WTC11 (cell line): ENCODE data around the gene ARHGAP6. TPM values are rescaled to one million over a fixed set of nuclear protein-coding genes. Genes with fewer than 3 reads are reported as not detected.

Experiments
- ATAC-seq: fragments of 200-7000 bp; cut with Tn5 transposase; 2 replicates; pipeline ENCODE4 v1.10.0; 2021; ENCODE audit warnings: mild to moderate bottlenecking, moderate library complexity
- CTCF ChIA-PET: fragments of 300-600 bp; sonication (Branson Sonifier 250); formaldehyde crosslinking; loops from one replicate; lab custom pipeline; 2021; ENCODE audit warnings: antibody characterized with exemption; lab: Charles Lee
- POLR2A ChIA-PET: fragments of 350-600 bp; sonication (Branson Sonifier 250); formaldehyde crosslinking; loops from one replicate; lab custom pipeline; 2021; ENCODE audit warnings: antibody characterized with exemption; lab: Charles Lee
- DNase-seq: peaks from one replicate; pipeline ENCODE4 v3.0.0; 2021; ENCODE audit warnings: low spot score
- H3K27ac Mint-ChIP-seq: 2 replicates; pipeline ENCODE4 v1.8.0; 2021; ENCODE audit warnings: mixed read lengths
- H3K27me3 Mint-ChIP-seq: 2 replicates; pipeline ENCODE4 v1.8.0; 2021; ENCODE audit warnings: low read depth, mild to moderate bottlenecking, moderate library complexity, mixed read lengths
- H3K36me3 Mint-ChIP-seq: 2 replicates; pipeline ENCODE4 v1.8.0; 2021; ENCODE audit warnings: mixed read lengths
- H3K4me1 Mint-ChIP-seq: 2 replicates; pipeline ENCODE4 v1.8.0; 2022; ENCODE audit warnings: mixed read lengths
- H3K4me3 Mint-ChIP-seq: 2 replicates; pipeline ENCODE4 v1.8.0; 2021; ENCODE audit warnings: mild to moderate bottlenecking, moderate library complexity, mixed read lengths
- H3K9me3 Mint-ChIP-seq: 2 replicates; pipeline ENCODE4 v1.8.0; 2021; ENCODE audit warnings: mixed read lengths
- GABPB1 ChIP-seq: sonication (generic); formaldehyde crosslinking; IDR thresholded peaks from 2 replicates; pipeline ENCODE4 v1.8.1; 2023; ENCODE audit warnings: mild to moderate bottlenecking, missing genetic modification reagents
- GRHL2 ChIP-seq: fragments of 250-450 bp; sonication (Bioruptor Pico); IDR thresholded peaks from 2 replicates; pipeline ENCODE4 v1.8.0; 2022; ENCODE audit warnings: mild to moderate bottlenecking, moderate library complexity; ENCODE audit not compliant: insufficient replicate concordance, severe bottlenecking
- JUN ChIP-seq: sonication (generic); formaldehyde crosslinking; IDR thresholded peaks from 2 replicates; pipeline ENCODE4 v1.8.0; 2023; ENCODE audit warnings: mild to moderate bottlenecking, missing genetic modification reagents
- KAT7 ChIP-seq: sonication (generic); formaldehyde crosslinking; IDR thresholded peaks from 2 replicates; pipeline ENCODE4 v1.8.1; 2023; ENCODE audit warnings: missing genetic modification reagents, mild to moderate bottlenecking, borderline replicate concordance
- MYBL2 ChIP-seq: sonication (generic); formaldehyde crosslinking; IDR thresholded peaks from 2 replicates; pipeline ENCODE4 v1.8.1; 2023; ENCODE audit warnings: mild to moderate bottlenecking, moderate library complexity, missing genetic modification reagents
- NR3C1 ChIP-seq: sonication (generic); formaldehyde crosslinking; conservative IDR thresholded peaks from 2 replicates; pipeline ENCODE4 v1.8.1; 2023; ENCODE audit warnings: low read depth, mild to moderate bottlenecking, missing genetic modification reagents
- RORB ChIP-seq: fragments of 250-450 bp; sonication (Bioruptor Pico); IDR thresholded peaks from 2 replicates; pipeline ENCODE4 v1.9.0; 2021; ENCODE audit warnings: mild to moderate bottlenecking
- SP1 ChIP-seq: sonication (generic); formaldehyde crosslinking; conservative IDR thresholded peaks from 2 replicates; pipeline ENCODE4 v1.8.1; 2022; ENCODE audit warnings: missing genetic modification reagents
- TEAD4 ChIP-seq: sonication (generic); formaldehyde crosslinking; IDR thresholded peaks from 2 replicates; pipeline ENCODE4 v1.8.0; 2022; ENCODE audit warnings: mild to moderate bottlenecking, missing genetic modification reagents
- ZBTB21 ChIP-seq: sonication (generic); formaldehyde crosslinking; IDR thresholded peaks from 2 replicates; pipeline ENCODE4 v1.8.1; 2023; ENCODE audit warnings: mild to moderate bottlenecking, missing genetic modification reagents, borderline replicate concordance
- ZNF138 ChIP-seq: sonication (generic); formaldehyde crosslinking; conservative IDR thresholded peaks from 2 replicates; pipeline ENCODE4 v1.8.1; 2022; ENCODE audit warnings: mild to moderate bottlenecking, moderate library complexity, missing genetic modification reagents
- ZNF232 ChIP-seq: sonication (generic); formaldehyde crosslinking; IDR thresholded peaks from 2 replicates; pipeline ENCODE4 v1.8.0; 2022; ENCODE audit warnings: mild to moderate bottlenecking, missing genetic modification reagents
- total RNA-seq: library from RNA; stranded (reverse); gene quantifications from 3 replicates; pipeline ENCODE4 v1.2.3, GENCODE V29; 2021
- TF ChIP-seq, protein P1 (sequence below): sonication (generic); formaldehyde crosslinking; conservative IDR thresholded peaks from 2 replicates; pipeline ENCODE4 v1.8.1; 2022; ENCODE audit warnings: mild to moderate bottlenecking, missing genetic modification reagents
- TF ChIP-seq, protein P2 (sequence below): sonication (generic); formaldehyde crosslinking; IDR thresholded peaks from 2 replicates; pipeline ENCODE4 v1.8.1; 2022; ENCODE audit warnings: mild to moderate bottlenecking, missing genetic modification reagents, moderate library complexity, borderline replicate concordance
- TF ChIP-seq, protein P3 (sequence below): sonication (generic); formaldehyde crosslinking; IDR thresholded peaks from 2 replicates; pipeline ENCODE4 v1.8.0; 2023; ENCODE audit warnings: missing genetic modification reagents
- TF ChIP-seq, protein P4 (sequence below): fragments of 250-450 bp; sonication (Bioruptor Pico); IDR thresholded peaks from 2 replicates; pipeline ENCODE4 v1.9.0; 2021; ENCODE audit warnings: moderate library complexity, mild to moderate bottlenecking, inconsistent platforms, borderline replicate concordance
- TF ChIP-seq, protein P5 (sequence below): sonication (generic); formaldehyde crosslinking; IDR thresholded peaks from 2 replicates; pipeline ENCODE4 v1.8.1; 2023; ENCODE audit warnings: mild to moderate bottlenecking, moderate library complexity, missing genetic modification reagents
- TF ChIP-seq, protein P6 (sequence below): sonication (generic); formaldehyde crosslinking; conservative IDR thresholded peaks from 2 replicates; pipeline ENCODE4 v1.8.1; 2023; ENCODE audit warnings: mild to moderate bottlenecking, low read depth, missing genetic modification reagents, moderate library complexity

ARHGAP6 gene
- total RNA-seq, 1 experiment from 2014 or later = 1.0 TPM

DNA sequence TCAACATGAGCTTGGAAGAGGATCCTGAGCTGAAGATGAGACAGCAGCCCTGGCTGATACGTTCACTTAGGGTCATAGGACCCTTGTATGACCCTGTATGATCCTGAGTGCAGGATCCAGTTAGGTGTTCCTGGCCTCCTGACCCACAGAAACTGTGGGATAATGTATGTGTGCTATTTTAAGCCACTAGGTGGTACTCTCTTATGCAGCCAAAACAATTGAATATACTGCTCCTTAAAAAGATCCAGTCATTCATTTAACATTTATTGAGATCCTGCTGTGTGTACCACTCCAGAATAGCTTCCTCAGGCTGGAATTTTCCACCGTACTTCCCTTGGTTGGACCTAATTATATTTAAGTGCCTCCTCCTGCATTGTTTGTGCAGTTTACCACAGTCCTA, 205.4 kb downstream of the ARHGAP6 start (continued):
- TF ChIP-seq, protein P1, sequence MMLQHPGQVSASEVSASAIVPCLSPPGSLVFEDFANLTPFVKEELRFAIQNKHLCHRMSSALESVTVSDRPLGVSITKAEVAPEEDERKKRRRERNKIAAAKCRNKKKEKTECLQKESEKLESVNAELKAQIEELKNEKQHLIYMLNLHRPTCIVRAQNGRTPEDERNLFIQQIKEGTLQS (CRISPR knock-in tag) = no peak
- TF ChIP-seq, protein P2, sequence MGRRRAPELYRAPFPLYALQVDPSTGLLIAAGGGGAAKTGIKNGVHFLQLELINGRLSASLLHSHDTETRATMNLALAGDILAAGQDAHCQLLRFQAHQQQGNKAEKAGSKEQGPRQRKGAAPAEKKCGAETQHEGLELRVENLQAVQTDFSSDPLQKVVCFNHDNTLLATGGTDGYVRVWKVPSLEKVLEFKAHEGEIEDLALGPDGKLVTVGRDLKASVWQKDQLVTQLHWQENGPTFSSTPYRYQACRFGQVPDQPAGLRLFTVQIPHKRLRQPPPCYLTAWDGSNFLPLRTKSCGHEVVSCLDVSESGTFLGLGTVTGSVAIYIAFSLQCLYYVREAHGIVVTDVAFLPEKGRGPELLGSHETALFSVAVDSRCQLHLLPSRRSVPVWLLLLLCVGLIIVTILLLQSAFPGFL (CRISPR knock-in tag) = no peak
- TF ChIP-seq, protein P3, sequence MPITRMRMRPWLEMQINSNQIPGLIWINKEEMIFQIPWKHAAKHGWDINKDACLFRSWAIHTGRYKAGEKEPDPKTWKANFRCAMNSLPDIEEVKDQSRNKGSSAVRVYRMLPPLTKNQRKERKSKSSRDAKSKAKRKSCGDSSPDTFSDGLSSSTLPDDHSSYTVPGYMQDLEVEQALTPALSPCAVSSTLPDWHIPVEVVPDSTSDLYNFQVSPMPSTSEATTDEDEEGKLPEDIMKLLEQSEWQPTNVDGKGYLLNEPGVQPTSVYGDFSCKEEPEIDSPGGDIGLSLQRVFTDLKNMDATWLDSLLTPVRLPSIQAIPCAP = no peak
- no peak for TF ChIP-seq GABPB1
- no peak for TF ChIP-seq ZNF232 (CRISPR knock-in tag)
- TF ChIP-seq ZNF138 = no peak
- no peak for TF ChIP-seq SP1 (CRISPR knock-in tag)
- TF ChIP-seq MYBL2 (CRISPR knock-in tag) = no peak
- TF ChIP-seq TEAD4 (CRISPR knock-in tag) = no peak
- TF ChIP-seq, all 79 proteins: peak for 0

DNA sequence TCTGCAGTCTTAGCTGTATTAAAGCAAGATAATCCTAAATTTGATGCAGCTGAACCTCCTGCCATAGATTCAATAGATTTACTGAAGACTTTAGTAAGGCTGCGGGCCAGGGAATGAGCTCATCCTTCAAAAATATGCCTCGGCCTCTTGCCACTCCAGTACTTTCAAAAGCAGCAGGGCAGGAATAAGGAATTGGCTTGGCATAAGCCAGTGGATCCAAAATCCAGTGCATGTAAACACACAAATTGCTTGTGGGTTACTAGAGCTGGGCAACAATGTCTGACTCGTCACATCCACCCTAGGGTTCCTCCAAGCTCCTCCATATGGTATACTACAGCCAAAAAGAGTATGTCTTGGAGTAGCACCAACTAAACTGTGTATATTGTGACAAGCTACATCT, 207.6 kb downstream of the ARHGAP6 start:
- H3K27ac Mint-ChIP-seq = no peak overlapping the region
- POLR2A ChIA-PET = no interaction called here
- no peak for DNase-seq
- TF ChIP-seq NR3C1 (CRISPR knock-in tag) (no peak), RORB (CRISPR knock-in tag) (no peak), KAT7 (CRISPR knock-in tag) (no peak)
- TF ChIP-seq, protein P4, sequence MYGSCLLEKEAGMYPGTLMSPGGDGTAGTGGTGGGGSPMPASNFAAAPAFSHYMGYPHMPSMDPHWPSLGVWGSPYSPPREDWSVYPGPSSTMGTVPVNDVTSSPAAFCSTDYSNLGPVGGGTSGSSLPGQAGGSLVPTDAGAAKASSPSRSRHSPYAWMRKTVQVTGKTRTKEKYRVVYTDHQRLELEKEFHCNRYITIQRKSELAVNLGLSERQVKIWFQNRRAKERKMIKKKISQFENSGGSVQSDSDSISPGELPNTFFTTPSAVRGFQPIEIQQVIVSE (CRISPR knock-in tag) = no peak
- CTCF ChIA-PET = no interaction called here
- H3K36me3 Mint-ChIP-seq = no peaks in the 10 kb centered on the region
- H3K9me3 Mint-ChIP-seq = no peaks in the 10 kb centered on the region
- ATAC-seq = no peak
- no peak overlapping the region for H3K4me3 Mint-ChIP-seq
- 0 out of 2 replicates have a peak, but pooled peaks cover 5% of the 10 kb centered on the region for H3K4me1 Mint-ChIP-seq
- no peaks in the 10 kb centered on the region for H3K27me3 Mint-ChIP-seq

DNA sequence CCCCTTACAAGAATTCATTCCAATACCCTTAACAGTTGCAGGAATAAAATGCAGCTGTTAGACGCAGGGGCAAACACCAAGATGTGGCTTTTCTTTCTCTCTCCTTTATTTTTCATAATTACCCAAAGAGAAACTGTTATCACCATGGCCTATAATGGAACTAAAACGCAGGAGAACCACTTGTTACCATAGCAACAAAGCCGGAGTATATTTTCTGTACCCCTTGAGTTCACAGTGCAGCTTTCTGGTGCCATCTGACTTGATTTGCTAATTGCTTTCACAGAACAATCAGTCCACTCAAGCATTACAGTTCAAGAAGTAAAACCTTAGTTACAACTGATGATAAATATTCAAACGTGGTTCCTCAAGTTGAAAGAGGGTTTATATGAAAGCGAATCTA, 214.6 kb downstream of the ARHGAP6 start:
- ATAC-seq (no peak), DNase-seq (no peak)
- H3K4me1 Mint-ChIP-seq = peaks cover 10% of the 10 kb centered on the region
- no peaks in the 10 kb centered on the region for H3K27me3 Mint-ChIP-seq
- TF ChIP-seq, protein P5, sequence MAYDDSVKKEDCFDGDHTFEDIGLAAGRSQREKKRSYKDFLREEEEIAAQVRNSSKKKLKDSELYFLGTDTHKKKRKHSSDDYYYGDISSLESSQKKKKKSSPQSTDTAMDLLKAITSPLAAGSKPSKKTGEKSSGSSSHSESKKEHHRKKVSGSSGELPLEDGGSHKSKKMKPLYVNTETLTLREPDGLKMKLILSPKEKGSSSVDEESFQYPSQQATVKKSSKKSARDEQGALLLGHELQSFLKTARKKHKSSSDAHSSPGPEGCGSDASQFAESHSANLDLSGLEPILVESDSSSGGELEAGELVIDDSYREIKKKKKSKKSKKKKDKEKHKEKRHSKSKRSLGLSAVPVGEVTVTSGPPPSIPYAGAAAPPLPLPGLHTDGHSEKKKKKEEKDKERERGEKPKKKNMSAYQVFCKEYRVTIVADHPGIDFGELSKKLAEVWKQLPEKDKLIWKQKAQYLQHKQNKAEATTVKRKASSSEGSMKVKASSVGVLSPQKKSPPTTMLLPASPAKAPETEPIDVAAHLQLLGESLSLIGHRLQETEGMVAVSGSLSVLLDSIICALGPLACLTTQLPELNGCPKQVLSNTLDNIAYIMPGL (CRISPR knock-in tag) = no peak
- no peak for TF ChIP-seq GRHL2
- no peak for TF ChIP-seq ZBTB21 (CRISPR knock-in tag)
- H3K4me3 Mint-ChIP-seq = no peak overlapping the region
- no peaks in the 10 kb centered on the region for H3K9me3 Mint-ChIP-seq
- H3K27ac Mint-ChIP-seq = no peak overlapping the region
- ChIA-PET CTCF (no interaction called here), POLR2A (no interaction called here)
- H3K36me3 Mint-ChIP-seq = no peaks in the 10 kb centered on the region

DNA sequence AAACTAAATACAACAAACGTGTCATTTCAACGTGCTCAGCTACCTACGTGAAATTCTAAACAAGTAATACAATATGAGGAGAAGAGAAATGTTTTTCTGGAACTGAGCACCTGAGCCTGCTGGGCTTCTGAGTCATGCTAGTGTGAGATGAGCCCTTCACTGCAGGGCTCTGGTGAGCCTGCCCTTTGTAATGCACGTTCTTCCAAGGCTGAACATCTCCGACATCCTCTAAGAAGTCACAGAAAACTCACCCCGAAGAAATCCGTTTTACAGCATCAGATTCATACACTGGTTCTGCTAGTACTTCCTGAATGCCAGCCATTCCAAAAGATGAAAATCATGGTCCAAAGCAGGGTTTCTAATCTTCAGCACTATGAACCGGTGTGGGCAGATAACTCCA, 215.4 kb downstream of the ARHGAP6 start:
- no peak for ATAC-seq
- Mint-ChIP-seq H3K36me3 (no peaks in the 10 kb centered on the region), H3K4me3 (no peak overlapping the region), H3K27me3 (no peaks in the 10 kb centered on the region), H3K4me1 (peaks cover 10% of the 10 kb centered on the region), H3K27ac (no peak overlapping the region), H3K9me3 (no peaks in the 10 kb centered on the region)
- no peak for DNase-seq
- ChIA-PET POLR2A (no interaction called here), CTCF (interaction anchor here (1.2 kb wide), 1 partner anchor 69 kb away, joined by 3 read pairs; no protein-coding TSS in a partner anchor)
- TF ChIP-seq, protein P6, sequence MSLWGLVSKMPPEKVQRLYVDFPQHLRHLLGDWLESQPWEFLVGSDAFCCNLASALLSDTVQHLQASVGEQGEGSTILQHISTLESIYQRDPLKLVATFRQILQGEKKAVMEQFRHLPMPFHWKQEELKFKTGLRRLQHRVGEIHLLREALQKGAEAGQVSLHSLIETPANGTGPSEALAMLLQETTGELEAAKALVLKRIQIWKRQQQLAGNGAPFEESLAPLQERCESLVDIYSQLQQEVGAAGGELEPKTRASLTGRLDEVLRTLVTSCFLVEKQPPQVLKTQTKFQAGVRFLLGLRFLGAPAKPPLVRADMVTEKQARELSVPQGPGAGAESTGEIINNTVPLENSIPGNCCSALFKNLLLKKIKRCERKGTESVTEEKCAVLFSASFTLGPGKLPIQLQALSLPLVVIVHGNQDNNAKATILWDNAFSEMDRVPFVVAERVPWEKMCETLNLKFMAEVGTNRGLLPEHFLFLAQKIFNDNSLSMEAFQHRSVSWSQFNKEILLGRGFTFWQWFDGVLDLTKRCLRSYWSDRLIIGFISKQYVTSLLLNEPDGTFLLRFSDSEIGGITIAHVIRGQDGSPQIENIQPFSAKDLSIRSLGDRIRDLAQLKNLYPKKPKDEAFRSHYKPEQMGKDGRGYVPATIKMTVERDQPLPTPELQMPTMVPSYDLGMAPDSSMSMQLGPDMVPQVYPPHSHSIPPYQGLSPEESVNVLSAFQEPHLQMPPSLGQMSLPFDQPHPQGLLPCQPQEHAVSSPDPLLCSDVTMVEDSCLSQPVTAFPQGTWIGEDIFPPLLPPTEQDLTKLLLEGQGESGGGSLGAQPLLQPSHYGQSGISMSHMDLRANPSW = no peak
- no peak for TF ChIP-seq JUN (CRISPR knock-in tag)
